Stimulated activated naive CD8-positive, alpha-beta T cell treated with anti-CD3 and anti-CD28 coated beads, Interleukin-15, amount 100 ng/mL, for 72 hours (primary cell): ENCODE measurements around the gene PNPLA7.
A peak's percentile ranks its signal among the peaks of the same experiment; 100 is the strongest.
"Not testable (repeated sequence)": the region's sequence is repeated elsewhere in the genome, so short reads cannot be mapped to it uniquely, and the experiment has no call there.

Experiments
- ATAC-seq: fragments of 150-1000 bp; cut with Tn5 transposase; 2 replicates; pipeline ENCODE4 v1.10.0; 2021; ENCODE audit warnings: mild to moderate bottlenecking, moderate library complexity
- DNase-seq, 2 donors: peaks; one replicate each; pipeline ENCODE4 v3.0.0; 2021 to 2022
- H3K27ac Mint-ChIP-seq, 2 donors: one replicate each; pipeline ENCODE4 v1.8.0; 2022; ENCODE audit warnings: mild to moderate bottlenecking in 2 of 2, mixed read lengths in 2 of 2, moderate library complexity in 2 of 2
- H3K27me3 Mint-ChIP-seq: one replicate; pipeline ENCODE4 v1.8.0; 2022; ENCODE audit warnings: mixed read lengths
- H3K4me1 Mint-ChIP-seq: one replicate; pipeline ENCODE4 v1.8.0; 2022; ENCODE audit warnings: mild to moderate bottlenecking, mixed read lengths
- H3K4me3 Mint-ChIP-seq, 2 donors: one replicate each; pipeline ENCODE4 v1.8.0; 2022; ENCODE audit warnings: mild to moderate bottlenecking in 2 of 2, mixed read lengths in 2 of 2, moderate library complexity in 1 of 2
- H3K9me3 Mint-ChIP-seq, 2 donors: one replicate each; pipeline ENCODE4 v1.8.0; 2022; ENCODE audit warnings: mixed read lengths in 2 of 2

Gene PNPLA7

GRCh38 chr9:137534256-137535119 lies 15.7 kb downstream of the PNPLA7 start:
- DNase-seq: peak in 1 of 2 donors; percentile 30
- H3K4me1 Mint-ChIP-seq: peaks cover 40% of the 10 kb centered on the region
- H3K27ac Mint-ChIP-seq: peak overlapping the region in 1 of 2 donors; percentile 93
- no peaks in the 10 kb centered on the region for H3K27me3 Mint-ChIP-seq
- ATAC-seq: peak; percentile 80
- peaks cover 0 to 16% of the 10 kb centered on the region in 2 donors for H3K9me3 Mint-ChIP-seq
- peak overlapping the region; percentile 3 to 42 for H3K4me3 Mint-ChIP-seq

- H3K27ac Mint-ChIP-seq, H3K4me3 Mint-ChIP-seq, DNase-seq, ATAC-seq, H3K27me3 Mint-ChIP-seq: not testable (repeated sequence)
- Mint-ChIP-seq H3K9me3 (peaks cover 0 to 16% of the 10 kb centered on the region in 2 donors), H3K4me1 (peaks cover 46% of the 10 kb centered on the region)
These were observed 17.2 kb downstream of the PNPLA7 start for GRCh38 chr9:137532891-137533468.

- H3K9me3 Mint-ChIP-seq: peaks cover 0 to 3% of the 10 kb centered on the region in 2 donors
- no peaks in the 10 kb centered on the region for H3K27me3 Mint-ChIP-seq
- DNase-seq: no peak
- no peak overlapping the region for H3K4me3 Mint-ChIP-seq
- no peak for ATAC-seq
- peak overlapping the region in 1 of 2 donors; percentile 80 for H3K27ac Mint-ChIP-seq
- peaks cover 31% of the 10 kb centered on the region for H3K4me1 Mint-ChIP-seq
These were observed 19.0 kb downstream of the PNPLA7 start for GRCh38 chr9:137531099-137531765.

- Mint-ChIP-seq H3K27me3 (no peaks in the 10 kb centered on the region), H3K9me3 (no peaks in the 10 kb centered on the region), H3K4me3 (no peak overlapping the region), H3K27ac (no peak overlapping the region), H3K4me1 (peaks cover 28% of the 10 kb centered on the region)
- no peak for ATAC-seq
- DNase-seq: no peak
These were observed 19.9 kb downstream of the PNPLA7 start for GRCh38 chr9:137530331-137530730.

GRCh38 chr9:137524981-137525317 lies 25.3 kb downstream of the PNPLA7 start:
- Mint-ChIP-seq H3K4me3 (no peak overlapping the region), H3K27me3 (no peaks in the 10 kb centered on the region), H3K27ac (no peak overlapping the region), H3K4me1 (peaks cover 14% of the 10 kb centered on the region), H3K9me3 (no peaks in the 10 kb centered on the region)
- DNase-seq (no peak), ATAC-seq (no peak)

- no peak overlapping the region for H3K27ac Mint-ChIP-seq
- peaks cover 13% of the 10 kb centered on the region for H3K4me1 Mint-ChIP-seq
- H3K4me3 Mint-ChIP-seq: no peak overlapping the region
- no peaks in the 10 kb centered on the region for H3K9me3 Mint-ChIP-seq
- no peaks in the 10 kb centered on the region for H3K27me3 Mint-ChIP-seq
- ATAC-seq (no peak), DNase-seq (no peak)
These were observed 25.8 kb downstream of the PNPLA7 start for GRCh38 chr9:137524161-137524980.

- Mint-ChIP-seq H3K27me3 (no peaks in the 10 kb centered on the region), H3K4me3 (no peak overlapping the region), H3K4me1 (peaks cover 7% of the 10 kb centered on the region), H3K9me3 (no peaks in the 10 kb centered on the region), H3K27ac (no peak overlapping the region)
- ATAC-seq (no peak), DNase-seq (no peak)
These were observed 27.3 kb downstream of the PNPLA7 start for GRCh38 chr9:137522746-137523455.

- Mint-ChIP-seq H3K9me3 (no peaks in the 10 kb centered on the region), H3K27ac (no peak overlapping the region), H3K27me3 (no peaks in the 10 kb centered on the region), H3K4me3 (no peak overlapping the region), H3K4me1 (peaks cover 7% of the 10 kb centered on the region)
- ATAC-seq (no peak), DNase-seq (no peak)
These were observed 28.7 kb downstream of the PNPLA7 start for GRCh38 chr9:137521405-137521985.

- H3K4me1 Mint-ChIP-seq: peaks cover 7% of the 10 kb centered on the region
- DNase-seq (no peak), ATAC-seq (peak; percentile 37)
- no peaks in the 10 kb centered on the region for H3K9me3 Mint-ChIP-seq
- no peaks in the 10 kb centered on the region for H3K27me3 Mint-ChIP-seq
- H3K4me3 Mint-ChIP-seq: no peak overlapping the region
- H3K27ac Mint-ChIP-seq: no peak overlapping the region
These were observed 29.4 kb downstream of the PNPLA7 start for GRCh38 chr9:137520614-137521404.

GRCh38 chr9:137519553-137519952 lies 30.6 kb downstream of the PNPLA7 start:
- no peaks in the 10 kb centered on the region for H3K4me1 Mint-ChIP-seq
- no peaks in the 10 kb centered on the region for H3K27me3 Mint-ChIP-seq
- ATAC-seq (no peak), DNase-seq (no peak)
- no peak overlapping the region for H3K27ac Mint-ChIP-seq
- H3K4me3 Mint-ChIP-seq: no peak overlapping the region
- H3K9me3 Mint-ChIP-seq: no peaks in the 10 kb centered on the region

- not testable (repeated sequence) for H3K27me3 Mint-ChIP-seq, H3K27ac Mint-ChIP-seq, H3K9me3 Mint-ChIP-seq, DNase-seq, ATAC-seq, H3K4me3 Mint-ChIP-seq, H3K4me1 Mint-ChIP-seq
These were observed 31.3 kb downstream of the PNPLA7 start for GRCh38 chr9:137518661-137519459.

GRCh38 chr9:137516144-137516917 lies 33.9 kb downstream of the PNPLA7 start:
- DNase-seq (no peak), ATAC-seq (no peak)
- Mint-ChIP-seq H3K4me1 (peaks cover 8% of the 10 kb centered on the region), H3K27me3 (no peaks in the 10 kb centered on the region), H3K4me3 (no peak overlapping the region), H3K27ac (no peak overlapping the region), H3K9me3 (no peaks in the 10 kb centered on the region)

GRCh38 chr9:137515338-137515724 lies 34.9 kb downstream of the PNPLA7 start:
- Mint-ChIP-seq H3K4me3 (no peak overlapping the region), H3K27ac (no peak overlapping the region), H3K9me3 (no peaks in the 10 kb centered on the region), H3K4me1 (peaks cover 8% of the 10 kb centered on the region), H3K27me3 (no peaks in the 10 kb centered on the region)
- ATAC-seq (peak; percentile 35), DNase-seq (no peak)
